SIG-M5 treated with dmso at 0.1 percent for 504 hours (cell line): ENCODE data around the gene TRAPPC12.
A peak's percentile ranks its signal among the peaks of the same experiment; 100 is the strongest.
"Not testable (repeated sequence)": the region's sequence is repeated elsewhere in the genome, so short reads cannot be mapped to it uniquely, and the experiment has no call there.

Experiments
- DNase-seq: peaks from one replicate; lab custom pipeline; 2025; ENCODE audit not compliant: unreplicated experiment; lab: John Stamatoyannopoulos, UW

Gene TRAPPC12

DNA sequence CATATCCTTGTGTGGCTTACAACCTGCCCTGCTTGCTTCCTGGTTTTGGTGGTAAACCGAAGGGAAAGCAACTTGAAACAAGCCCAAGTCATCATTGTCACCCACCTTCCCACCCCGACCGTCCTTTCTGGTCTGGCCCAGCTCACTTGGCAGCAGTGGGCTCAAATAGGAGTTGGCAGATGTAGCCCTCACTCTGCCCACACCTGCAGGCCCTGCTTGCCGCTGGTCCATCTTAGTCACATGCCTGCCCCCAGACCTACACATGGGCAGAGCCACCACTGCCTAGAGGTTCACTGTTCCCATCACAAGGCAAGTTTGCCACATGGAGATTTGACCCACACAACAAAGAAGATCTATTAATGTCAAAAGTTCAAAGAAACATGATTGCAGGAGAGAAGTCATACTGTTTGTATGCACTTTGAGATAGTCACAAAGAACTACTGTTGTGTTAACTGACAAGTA, 11.2 kb upstream of the TRAPPC12 start:
- DNase-seq: no peak

DNA sequence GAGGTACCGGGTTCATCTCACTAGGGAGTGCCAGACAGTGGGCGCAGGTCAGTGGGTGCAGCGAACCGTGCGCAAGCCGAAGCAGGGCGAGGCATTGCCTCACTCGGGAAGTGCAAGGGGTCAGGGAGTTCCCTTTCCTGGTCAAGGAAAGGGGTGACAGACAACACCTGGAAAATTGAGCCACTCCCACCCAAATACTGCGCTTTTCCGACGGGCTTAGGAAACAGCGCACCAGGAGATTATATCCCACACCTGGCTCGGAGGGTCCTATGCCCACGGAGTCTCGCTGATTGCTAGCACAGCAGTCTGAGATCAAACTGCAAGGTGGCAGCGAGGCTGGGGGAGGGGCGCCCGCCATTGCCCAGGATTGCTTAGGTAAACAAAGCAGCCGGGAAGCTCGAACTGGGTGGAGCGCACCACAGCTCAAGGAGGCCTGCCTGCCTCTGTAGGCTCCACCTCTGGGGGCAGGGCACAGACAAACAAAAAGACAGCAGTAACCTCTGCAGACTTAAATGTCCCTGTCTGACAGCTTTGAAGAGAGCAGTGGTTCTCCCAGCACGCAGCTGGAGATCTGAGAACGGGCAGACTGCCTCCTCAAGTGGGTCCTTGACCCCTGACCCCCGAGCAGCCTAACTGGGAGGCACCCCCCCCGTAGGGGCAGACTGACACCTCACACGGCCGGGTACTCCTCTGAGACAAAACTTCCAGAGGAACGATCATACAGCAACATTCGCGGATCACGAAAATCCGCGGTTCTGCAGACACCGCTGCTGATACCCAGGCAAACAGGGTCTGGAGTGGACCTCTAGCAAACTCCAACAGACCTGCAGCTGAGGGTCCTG, 9.9 kb upstream of the TRAPPC12 start:
- not testable (repeated sequence) for DNase-seq

- DNase-seq: no peak
Measured at GRCh38 chr2:3376821-3377220, 2.7 kb upstream of the TRAPPC12 start.

DNA sequence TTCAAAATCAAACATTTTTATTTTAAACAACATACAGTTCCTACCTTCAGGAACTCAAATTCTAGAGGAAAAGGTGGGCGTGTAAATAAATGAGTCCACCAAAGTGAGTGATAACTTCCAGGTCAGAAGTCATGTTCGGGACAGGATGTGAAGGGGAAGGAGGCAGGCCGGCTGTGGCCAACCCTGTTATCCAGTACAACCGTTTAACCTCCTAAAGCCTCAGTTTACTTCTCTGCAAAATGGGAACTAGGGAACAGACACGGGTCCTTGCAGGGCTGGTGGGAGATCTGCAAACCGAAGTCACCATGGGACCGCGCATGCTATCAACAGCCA, 2.2 kb upstream of the TRAPPC12 start:
- peak; percentile 60 for DNase-seq

- DNase-seq: peak; percentile 99
Measured at GRCh38 chr2:3377612-3378432, 1.7 kb upstream of the TRAPPC12 start, which contains the start of gene EIPR1. TSS of gene EIPR1 (minus strand) at chr2:3377818. CDS start at chr2:3377689, 129 bp downstream.

DNA sequence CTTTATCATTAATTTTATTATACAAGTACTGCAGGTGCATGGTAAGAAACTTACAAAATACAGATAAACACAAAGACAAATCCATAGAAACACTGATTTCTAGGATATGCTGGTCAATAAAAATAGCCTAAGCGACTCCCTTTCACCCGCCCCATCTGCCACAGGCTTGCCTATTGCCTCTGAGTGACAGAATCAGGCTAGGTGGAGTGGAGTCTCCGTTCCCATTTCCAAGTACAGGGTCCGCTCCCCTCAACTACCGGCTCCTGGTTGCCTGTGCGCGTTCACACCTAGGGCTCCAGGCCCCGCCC, 201 bp upstream of the TRAPPC12 start:
- no peak for DNase-seq

- no peak for DNase-seq
Measured at GRCh38 chr2:3386448-3386958, 7.0 kb downstream of the TRAPPC12 start.

GRCh38 chr2:3387011-3387410, 7.5 kb downstream of the TRAPPC12 start:
- no peak for DNase-seq

GRCh38 chr2:3387644-3388411, 8.3 kb downstream of the TRAPPC12 start:
- no peak for DNase-seq

- no peak for DNase-seq
Measured at GRCh38 chr2:3388412-3388738, 8.9 kb downstream of the TRAPPC12 start.

- DNase-seq: no peak
Measured at GRCh38 chr2:3389193-3389592, 9.7 kb downstream of the TRAPPC12 start.

DNA sequence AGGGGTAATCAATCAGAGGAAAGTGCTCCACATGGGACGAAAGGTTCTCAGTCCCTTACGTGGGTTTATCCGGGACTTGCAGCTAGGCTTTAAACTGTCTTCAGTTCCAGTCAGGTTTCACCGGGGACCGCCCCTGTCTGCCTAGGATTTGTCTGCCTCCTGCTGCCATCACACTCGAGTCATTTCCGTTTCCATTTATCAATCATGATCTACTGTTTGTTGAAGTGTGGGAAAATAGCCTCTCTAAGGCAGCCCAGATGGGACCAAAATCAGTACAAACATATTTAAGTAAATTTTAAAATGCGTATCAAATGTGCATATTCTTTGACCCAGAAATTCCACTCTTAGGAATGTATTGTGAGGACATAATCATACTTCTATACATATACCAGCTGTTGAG, 10.5 kb downstream of the TRAPPC12 start:
- no peak for DNase-seq

GRCh38 chr2:3392216-3392615, 12.7 kb downstream of the TRAPPC12 start:
- no peak for DNase-seq

GRCh38 chr2:3396920-3397559, 17.5 kb downstream of the TRAPPC12 start:
- no peak for DNase-seq

DNA sequence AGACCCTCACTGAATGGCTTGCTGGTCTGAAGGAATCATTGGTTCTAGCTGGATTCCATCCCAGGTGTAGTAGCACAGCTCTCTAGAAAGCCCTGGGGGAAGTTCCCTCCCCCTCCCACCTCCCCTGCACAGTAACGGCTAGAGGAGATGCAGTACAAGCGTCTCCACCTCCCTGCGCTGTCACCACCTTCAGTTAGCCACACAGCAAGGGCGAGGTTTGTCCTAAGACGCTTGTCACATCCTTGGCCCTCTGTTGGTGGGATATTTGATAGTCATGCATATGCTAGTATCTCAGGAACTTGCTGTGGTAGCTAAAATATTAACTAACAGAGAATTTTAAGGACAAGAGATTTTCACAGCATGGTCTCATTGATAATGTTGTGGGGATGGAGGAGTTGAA, 19.4 kb downstream of the TRAPPC12 start:
- DNase-seq: no peak

DNA sequence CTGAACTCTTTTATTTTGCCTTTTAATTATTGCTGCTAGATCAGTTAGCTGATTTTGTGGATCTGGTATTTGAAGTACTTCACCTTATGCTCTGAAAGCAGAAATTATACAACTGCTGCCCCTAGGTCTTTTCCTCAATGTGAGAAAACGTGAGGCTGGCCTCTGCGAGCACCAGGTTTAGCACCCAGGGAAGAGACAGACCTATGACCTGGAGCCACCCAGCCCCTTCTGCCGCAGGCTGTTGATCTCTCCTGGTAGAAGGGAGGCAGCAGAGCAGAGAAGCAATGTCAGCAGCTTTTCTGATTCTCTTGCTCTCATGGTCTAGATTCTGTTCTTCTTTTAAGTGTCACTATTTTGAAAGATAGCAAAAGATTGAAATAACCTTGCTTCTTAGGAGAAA, 19.9 kb downstream of the TRAPPC12 start:
- no peak for DNase-seq

- DNase-seq: no peak
Measured at GRCh38 chr2:3399829-3400228, 20.3 kb downstream of the TRAPPC12 start.

GRCh38 chr2:3403587-3404334, 24.3 kb downstream of the TRAPPC12 start:
- DNase-seq: peak; percentile 13

DNA sequence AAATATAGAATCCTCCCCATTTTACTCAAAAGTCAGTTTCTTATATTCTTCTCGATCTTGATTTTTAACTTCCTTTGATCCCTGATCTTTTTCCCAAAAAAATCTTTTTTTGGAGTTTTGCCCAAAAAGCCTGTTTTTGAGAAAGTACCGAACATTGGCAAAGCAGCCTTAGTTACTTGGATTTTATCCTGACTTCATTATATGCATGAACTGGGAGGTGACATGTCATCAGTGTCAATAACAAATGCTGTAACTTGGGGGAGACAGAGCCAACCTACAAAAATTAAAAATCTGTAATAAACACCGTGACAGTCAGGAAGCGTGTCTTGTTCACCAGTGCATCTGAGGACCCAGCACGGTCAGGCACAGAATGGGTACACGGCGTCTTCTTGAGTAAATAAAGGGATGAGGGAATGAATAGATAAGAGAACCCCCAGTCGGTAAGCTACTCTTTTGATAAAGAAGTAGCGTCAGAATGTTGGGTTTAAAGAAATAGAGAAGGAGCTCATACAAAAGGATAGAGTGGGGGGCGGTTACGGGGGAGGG, 24.9 kb downstream of the TRAPPC12 start:
- DNase-seq: no peak

- DNase-seq: no peak
Measured at GRCh38 chr2:3405307-3405706, 25.8 kb downstream of the TRAPPC12 start.
